GM18499 (cell line): ENCODE results near the gene SHANK2.

Experiments
- ATAC-seq: cut with Tn5 transposase; IDR thresholded peaks from one replicate; pipeline ENCODE4 v1.9.1; 2021; ENCODE audit warnings: moderate number of reproducible peaks; ENCODE audit not compliant: insufficient read depth, unreplicated experiment

The SHANK2 gene

GRCh38 chr11:71204748-71205664 is 47.4 kb downstream of the SHANK2 start:
- ATAC-seq = no peak

- ATAC-seq = no peak
Observed at GRCh38 chr11:71204294-71204693, 48.1 kb downstream of the SHANK2 start.

- ATAC-seq = no peak
Observed at GRCh38 chr11:71203681-71204080, 48.7 kb downstream of the SHANK2 start.

GRCh38 chr11:71202966-71203365 is 49.4 kb downstream of the SHANK2 start:
- no peak for ATAC-seq

- ATAC-seq = no peak
Observed at GRCh38 chr11:71202598-71202944, 49.8 kb downstream of the SHANK2 start.
